GM10847 (cell line): ENCODE results near the gene FANCE.

ENCODE experiments used
- POLR2A ChIP-seq: IDR thresholded peaks from 2 replicates; pipeline ENCODE4 v1.6.1; 2011; ENCODE audit not compliant: insufficient read length; ENCODE audit errors: extremely low read depth

The FANCE gene

DNA sequence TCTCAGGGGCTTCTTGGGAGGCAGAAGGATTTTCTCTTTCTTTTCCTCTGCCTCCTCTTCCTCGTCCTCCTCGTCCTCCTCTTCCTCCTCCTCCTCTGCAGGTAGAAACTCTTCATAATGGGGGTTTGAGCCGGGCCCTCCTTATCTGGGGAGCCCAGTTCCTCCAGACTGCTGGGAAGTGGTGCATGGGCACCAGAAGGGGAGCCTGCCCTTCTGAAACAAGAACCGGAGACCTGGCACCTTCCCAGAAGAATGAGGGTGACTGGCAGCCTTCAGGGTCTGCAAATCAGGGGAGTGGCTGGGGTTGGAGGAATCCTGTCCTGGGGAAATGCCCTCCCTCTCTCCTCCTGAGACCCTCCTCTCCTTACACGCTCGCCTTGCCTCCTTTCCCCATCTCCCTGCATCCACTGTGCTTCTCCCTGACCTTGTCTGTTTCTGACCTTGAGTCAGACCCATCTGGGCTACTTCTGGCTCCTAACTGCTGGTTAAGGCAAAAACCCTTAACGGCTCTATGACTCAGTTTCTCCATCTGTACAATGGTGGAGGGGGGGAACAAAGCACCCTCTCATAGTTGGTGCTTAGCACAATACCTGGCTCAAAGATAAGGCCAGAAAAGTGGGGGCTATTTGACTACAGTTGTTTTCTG, 58.9 kb downstream of the FANCE start:
- no peak for TF ChIP-seq POLR2A

GRCh38 chr6:35511562-35511941, 59.4 kb downstream of the FANCE start:
- no peak for TF ChIP-seq POLR2A

GRCh38 chr6:35512006-35512405, 59.9 kb downstream of the FANCE start:
- TF ChIP-seq POLR2A, result no peak

- TF ChIP-seq POLR2A, result no peak
Observed at GRCh38 chr6:35512740-35513139, 60.6 kb downstream of the FANCE start, which contains the start of gene TULP1. TSS of gene TULP1 (minus strand) at chr6:35512896. CDS start at chr6:35512858, 38 bp downstream.

- TF ChIP-seq POLR2A, result no peak
Observed at GRCh38 chr6:35514587-35514986, 62.4 kb downstream of the FANCE start.
